Hematopoietic multipotent progenitor cell treated with erythropoietin and hydrocortisone succinate and interleukin-3 and kit ligand, for 8 days (in vitro differentiated cells): ENCODE measurements around the gene CYP24A1.
"Not testable (repeated sequence)": the region's sequence is repeated elsewhere in the genome, so short reads cannot be mapped to it uniquely, and the experiment has no call there.

Experiments used
- DNase-seq: peaks from one replicate; pipeline ENCODE4 v3.0.0-alpha.2; 2015

CYP24A1 gene

GRCh38 chr20:54132612-54133433, 41.0 kb downstream of the CYP24A1 start:
- no peak for DNase-seq

- DNase-seq = no peak
Measured at GRCh38 chr20:54131675-54132611, 41.8 kb downstream of the CYP24A1 start.

- not testable (repeated sequence) for DNase-seq
Measured at GRCh38 chr20:54131125-54131524, 42.7 kb downstream of the CYP24A1 start.

GRCh38 chr20:54129350-54129749, 44.4 kb downstream of the CYP24A1 start:
- DNase-seq = no peak

GRCh38 chr20:54127855-54128574, 45.8 kb downstream of the CYP24A1 start:
- DNase-seq = no peak

GRCh38 chr20:54126806-54127655, 46.8 kb downstream of the CYP24A1 start:
- no peak for DNase-seq

- DNase-seq = not testable (repeated sequence)
Measured at GRCh38 chr20:54126328-54126727, 47.5 kb downstream of the CYP24A1 start.

- DNase-seq = no peak
Measured at GRCh38 chr20:54123587-54124180, 50.1 kb downstream of the CYP24A1 start.

GRCh38 chr20:54122681-54123586, 50.9 kb downstream of the CYP24A1 start:
- DNase-seq = no peak

GRCh38 chr20:54122189-54122588, 51.6 kb downstream of the CYP24A1 start:
- no peak for DNase-seq

GRCh38 chr20:54119744-54120143, 54.0 kb downstream of the CYP24A1 start:
- DNase-seq = no peak

- DNase-seq = no peak
Measured at GRCh38 chr20:54118220-54119001, 55.4 kb downstream of the CYP24A1 start.

- DNase-seq = no peak
Measured at GRCh38 chr20:54116550-54117235, 57.1 kb downstream of the CYP24A1 start.

GRCh38 chr20:54115172-54115854, 58.5 kb downstream of the CYP24A1 start:
- DNase-seq = no peak

- DNase-seq = no peak
Measured at GRCh38 chr20:54114109-54114508, 59.7 kb downstream of the CYP24A1 start.

- no peak for DNase-seq
Measured at GRCh38 chr20:54113566-54113965, 60.2 kb downstream of the CYP24A1 start.

GRCh38 chr20:54112221-54112884, 61.4 kb downstream of the CYP24A1 start:
- no peak for DNase-seq

GRCh38 chr20:54111460-54111859, 62.3 kb downstream of the CYP24A1 start:
- DNase-seq = no peak
